Gastroesophageal sphincter (tissue), 4 donors: ENCODE measurements around the gene ZDHHC11. TPM values are rescaled to one million over a fixed set of nuclear protein-coding genes. Genes with fewer than 3 reads are reported as not detected.
"Not testable (repeated sequence)": the region's sequence is repeated elsewhere in the genome, so short reads cannot be mapped to it uniquely, and the experiment has no call there.

ENCODE experiments used
- ATAC-seq: fragments of 150-250 bp; one replicate; pipeline ENCODE4 v1.9.1; 2016; ENCODE audit warnings: mild to moderate bottlenecking, moderate library complexity
- H3K27ac ChIP-seq, 4 donors: fragments of 200-600 bp; sonication (generic) in 3 of 4; 1 replicate in 3 of 4; 2 replicates in 1 of 4; pipeline ENCODE4 v1.5.1; 2016 to 2019
- H3K27me3 ChIP-seq: fragments of 200-600 bp; sonication (generic); one replicate; pipeline ENCODE4 v1.5.1; 2019
- H3K36me3 ChIP-seq, 2 donors: fragments of 200-600 bp; sonication (generic); one replicate each; pipeline ENCODE4 v1.5.1; 2019; ENCODE audit warnings: control low read depth in 1 of 2
- H3K4me1 ChIP-seq, 3 donors: fragments of 200-600 bp; sonication (generic); 1 replicate in 2 of 3; 2 replicates in 1 of 3; pipeline ENCODE4 v1.5.1; 2016 to 2019; ENCODE audit warnings: control low read depth in 2 of 3
- H3K4me3 ChIP-seq, 2 donors: fragments of 200-600 bp; sonication (generic); one replicate each; pipeline ENCODE4 v1.5.1; 2019; ENCODE audit warnings: mild to moderate bottlenecking in 1 of 2, moderate library complexity in 1 of 2
- H3K9me3 ChIP-seq, 3 donors: fragments of 200-600 bp; sonication (generic); one replicate each; pipeline ENCODE4 v1.5.1; 2017 to 2019; ENCODE audit warnings: control low read depth in 2 of 3
- POLR2A ChIP-seq, 2 donors: fragments of 450-650 bp; IDR thresholded peaks; one replicate each; pipeline ENCODE4 v1.6.1; 2017; ENCODE audit warnings: antibody characterized with exemption in 2 of 2, mild to moderate bottlenecking in 2 of 2, moderate library complexity in 1 of 2
- WGBS, 2 donors: methylation state at CpG; one replicate each; pipeline ENCODE4 v1.1.5; 2018; ENCODE audit warnings: low coverage in 1 of 2; 5-methylcytosine and 5-hydroxymethylcytosine counted together
- total RNA-seq, 4 donors: library from RNA; depleted of rRNA; stranded (reverse); fragments of >200 nt; gene quantifications; one replicate each; pipeline ENCODE4 v1.1.0, GENCODE V29; 2016
- TF ChIP-seq, protein P1 (sequence below), 4 experiments: fragments of 200-600 bp in 2 of 4; fragments of 450-650 bp in 2 of 4; sonication (generic) in 1 of 4; IDR thresholded peaks; one replicate each; pipeline ENCODE4 v1.5.1; 2017 to 2019; ENCODE audit warnings: antibody characterized with exemption in 4 of 4, mild to moderate bottlenecking in 2 of 4, moderate library complexity in 2 of 4

ZDHHC11 gene
- total RNA-seq, 4 donors from 2014 or later: 2.3 to 19.1 (median 7.4) TPM

DNA sequence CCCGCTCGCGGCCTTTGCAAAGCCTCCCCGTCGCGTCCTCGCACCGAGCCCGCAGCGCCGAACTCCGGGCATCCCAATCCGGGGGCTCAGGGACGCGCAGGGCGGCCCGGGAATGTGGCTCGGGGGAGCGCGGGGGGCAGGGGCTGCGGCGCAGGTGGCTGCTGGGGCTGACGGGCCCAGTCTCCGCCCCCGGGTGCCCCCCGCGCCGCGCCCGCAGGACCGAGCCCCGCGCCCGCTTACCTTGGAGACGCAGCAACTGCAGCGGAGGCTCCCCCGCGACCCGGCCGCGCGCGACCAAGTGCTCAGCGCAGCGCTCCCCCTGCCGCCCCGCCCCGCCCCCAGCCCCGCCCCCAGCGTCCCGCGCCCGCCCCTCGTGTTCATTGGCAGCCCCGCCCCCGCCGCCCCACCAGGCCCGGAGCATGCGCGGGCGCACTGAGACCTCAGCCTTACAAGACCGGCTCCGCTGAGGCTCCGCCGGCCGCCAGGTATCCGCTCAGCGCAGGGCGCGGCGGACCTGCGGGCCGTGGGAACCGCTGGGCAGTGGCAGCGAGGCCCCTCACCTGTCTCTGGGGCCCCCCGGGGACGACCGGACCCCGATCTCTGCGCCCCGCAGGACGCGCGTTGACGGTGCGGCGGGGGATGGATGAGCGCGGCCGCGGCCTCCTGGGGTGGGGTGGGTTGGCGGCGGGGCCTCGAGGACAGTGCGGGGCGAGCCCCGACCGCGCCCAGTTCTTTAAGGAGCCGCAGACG is 66.2 kb downstream of the ZDHHC11 start, which contains the start of gene ZDHHC11B:
Gene ZDHHC11B, minus strand, starts transcription at position 302 of the 750 bp plus-strand sequence. CDS start 17,810 bp downstream, outside the sequence.
- H3K4me1 ChIP-seq: peaks cover 0 to 16% (median 4%) of the 10 kb centered on the region in 3 donors
- TF ChIP-seq, protein P1, sequence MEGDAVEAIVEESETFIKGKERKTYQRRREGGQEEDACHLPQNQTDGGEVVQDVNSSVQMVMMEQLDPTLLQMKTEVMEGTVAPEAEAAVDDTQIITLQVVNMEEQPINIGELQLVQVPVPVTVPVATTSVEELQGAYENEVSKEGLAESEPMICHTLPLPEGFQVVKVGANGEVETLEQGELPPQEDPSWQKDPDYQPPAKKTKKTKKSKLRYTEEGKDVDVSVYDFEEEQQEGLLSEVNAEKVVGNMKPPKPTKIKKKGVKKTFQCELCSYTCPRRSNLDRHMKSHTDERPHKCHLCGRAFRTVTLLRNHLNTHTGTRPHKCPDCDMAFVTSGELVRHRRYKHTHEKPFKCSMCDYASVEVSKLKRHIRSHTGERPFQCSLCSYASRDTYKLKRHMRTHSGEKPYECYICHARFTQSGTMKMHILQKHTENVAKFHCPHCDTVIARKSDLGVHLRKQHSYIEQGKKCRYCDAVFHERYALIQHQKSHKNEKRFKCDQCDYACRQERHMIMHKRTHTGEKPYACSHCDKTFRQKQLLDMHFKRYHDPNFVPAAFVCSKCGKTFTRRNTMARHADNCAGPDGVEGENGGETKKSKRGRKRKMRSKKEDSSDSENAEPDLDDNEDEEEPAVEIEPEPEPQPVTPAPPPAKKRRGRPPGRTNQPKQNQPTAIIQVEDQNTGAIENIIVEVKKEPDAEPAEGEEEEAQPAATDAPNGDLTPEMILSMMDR (IDR thresholded peaks at IDR 0.05): peak in 1 of 4 experiments; percentile 6
- TF ChIP-seq POLR2A (IDR thresholded peaks at IDR 0.05): peak in 1 of 2 donors; percentile 57
- peak within 1 kb of the TSS; percentile 61 to 74 for H3K4me3 ChIP-seq
- H3K27ac ChIP-seq: peak within 1 kb of the TSS; percentile 13 to 85 (median 82)
- WGBS, 2 donors: 0% methylated on average over 1 of the region's 101 CpGs; no CpG with 5 or more reads in 1 of the 2 donors
- not testable (repeated sequence) for H3K36me3 ChIP-seq, H3K9me3 ChIP-seq, H3K27me3 ChIP-seq
- peak; percentile 86 for ATAC-seq

DNA sequence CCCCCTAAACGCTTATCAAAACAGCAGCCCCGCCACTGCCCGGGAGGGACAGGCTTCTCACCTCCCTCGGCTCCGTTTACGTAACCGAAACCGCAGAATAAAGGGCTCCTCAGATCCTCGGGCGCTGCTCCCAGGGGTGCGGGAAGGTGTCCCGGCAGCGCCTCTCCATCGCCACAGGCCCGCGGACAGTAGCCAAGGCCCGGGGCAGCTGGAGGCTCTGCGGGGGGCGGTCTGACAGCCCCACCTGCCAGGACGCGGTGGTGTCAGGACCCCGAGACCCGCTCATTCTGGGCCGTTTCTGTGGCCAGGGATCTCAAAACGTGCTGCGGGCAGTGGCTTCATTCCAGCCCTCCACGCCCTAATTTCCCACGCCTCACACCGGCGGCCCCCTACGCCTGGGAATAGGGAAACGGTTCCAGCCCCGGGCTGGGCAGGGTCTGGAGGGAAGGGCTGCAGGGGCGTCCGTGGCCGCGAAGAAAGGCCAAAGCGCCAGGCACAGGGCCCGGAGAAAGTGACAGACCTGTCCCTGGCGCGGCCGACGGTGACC is 66.8 kb downstream of the ZDHHC11 start:
- H3K9me3 ChIP-seq, H3K27me3 ChIP-seq, H3K36me3 ChIP-seq: not testable (repeated sequence)
- Histone ChIP-seq H3K4me1 (peaks cover 0 to 16% (median 4%) of the 10 kb centered on the region in 3 donors), H3K4me3 (peak overlapping the region; percentile 61 to 74), H3K27ac (peak overlapping the region; percentile 13 to 85 (median 82))
- peak; percentile 19 for ATAC-seq
- WGBS, 2 donors: 3% methylated on average over 6 of the region's 43 CpGs; no CpG with 5 or more reads in 1 of the 2 donors

DNA sequence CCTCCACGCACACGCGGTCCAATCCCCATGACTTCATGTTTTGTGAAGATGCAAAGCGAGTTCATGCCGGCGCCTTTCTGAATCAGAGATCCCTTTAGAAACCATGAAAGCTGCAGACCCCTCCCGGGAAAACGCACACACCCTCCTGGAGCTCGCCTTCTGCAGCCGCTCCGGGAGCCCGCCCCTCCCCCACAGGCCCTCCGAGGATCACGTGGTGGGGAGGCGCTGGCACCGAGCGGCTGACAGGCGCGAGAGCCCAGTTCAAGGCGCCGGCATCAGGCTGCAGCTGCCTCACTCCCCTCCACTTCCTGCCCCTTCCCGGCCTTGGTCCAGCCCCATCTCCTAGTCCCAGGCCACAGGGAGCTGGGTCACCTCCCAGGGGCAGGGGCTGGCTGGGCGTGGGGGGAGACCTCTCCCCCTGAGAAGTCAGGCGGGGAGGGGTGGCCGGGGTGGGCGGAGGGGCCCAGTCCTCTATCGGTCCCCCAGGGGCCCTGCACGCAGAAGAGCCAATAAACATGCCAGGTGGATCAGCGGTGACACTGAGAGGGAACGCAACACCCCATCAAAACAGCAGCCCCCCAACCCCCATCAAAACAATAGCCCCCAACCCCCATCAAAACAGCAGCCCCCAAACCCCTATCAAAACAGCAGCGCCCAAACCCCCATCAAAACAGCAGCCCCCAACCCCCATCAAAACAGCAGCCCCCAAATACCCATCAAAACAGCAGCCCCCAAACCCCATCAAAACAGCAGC is 67.6 kb downstream of the ZDHHC11 start:
- not testable (repeated sequence) for H3K27me3 ChIP-seq, H3K36me3 ChIP-seq, H3K9me3 ChIP-seq
- WGBS, 2 donors: no CpG with 5 or more reads among the region's 31 CpGs
- TF ChIP-seq, protein P1 (IDR thresholded peaks at IDR 0.05): peak in 1 of 4 experiments; percentile 8
- Histone ChIP-seq H3K4me1 (peaks cover 0 to 16% (median 4%) of the 10 kb centered on the region in 3 donors), H3K4me3 (peak overlapping the region; percentile 11 to 74), H3K27ac (peak overlapping the region; percentile 34 to 85 (median 82))
- peak; percentile 64 for ATAC-seq

DNA sequence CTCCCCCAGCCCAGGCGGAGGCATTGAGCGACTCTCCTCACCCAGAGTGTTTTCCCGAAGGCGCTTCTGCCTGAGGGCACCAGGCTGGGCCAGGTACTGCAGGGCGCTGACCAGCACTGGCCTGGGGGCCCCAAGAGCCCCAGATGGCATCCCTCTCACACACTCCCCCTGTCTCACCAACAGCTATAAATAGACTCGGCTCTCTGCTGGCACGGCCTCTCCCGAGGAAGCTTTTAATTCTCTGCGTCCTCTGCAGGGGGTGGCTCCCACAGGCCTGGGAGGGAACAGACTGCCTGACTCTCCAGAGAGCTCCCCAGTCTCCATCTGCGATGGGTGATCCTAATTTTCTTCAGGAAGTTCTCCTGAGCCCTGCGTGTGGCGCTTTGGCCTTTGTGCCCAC is 68.4 kb downstream of the ZDHHC11 start:
- H3K4me3 ChIP-seq, H3K36me3 ChIP-seq, H3K9me3 ChIP-seq, H3K27ac ChIP-seq, H3K27me3 ChIP-seq: not testable (repeated sequence)
- WGBS, 2 donors: no CpG with 5 or more reads among the region's 12 CpGs
- peaks cover 0 to 16% (median 4%) of the 10 kb centered on the region in 3 donors for H3K4me1 ChIP-seq
- peak; percentile 12 for ATAC-seq

DNA sequence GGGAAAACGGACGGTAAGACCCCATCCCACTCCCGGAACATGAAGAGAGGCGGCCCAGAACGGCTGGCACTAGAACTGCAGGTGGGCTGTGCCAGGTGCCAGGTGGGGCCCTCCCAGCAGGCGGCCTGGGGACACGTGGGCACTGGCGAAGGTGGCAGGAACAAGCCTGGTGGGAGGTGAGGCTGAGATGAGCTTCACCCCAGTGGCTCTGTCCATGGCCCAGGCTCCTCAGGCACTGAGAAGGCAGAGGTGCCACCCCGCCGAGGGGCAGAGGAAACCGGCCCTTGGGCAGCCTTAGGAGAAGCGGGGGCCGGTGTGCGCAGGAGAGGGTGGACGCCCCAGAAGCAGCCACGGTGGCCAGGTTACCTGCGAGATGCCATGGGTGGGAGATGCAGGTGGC is 70.2 kb downstream of the ZDHHC11 start:
- not testable (repeated sequence) for ATAC-seq, H3K4me3 ChIP-seq, H3K27ac ChIP-seq, H3K27me3 ChIP-seq, H3K36me3 ChIP-seq, H3K9me3 ChIP-seq
- peaks cover 0 to 19% (median 4%) of the 10 kb centered on the region in 3 donors for H3K4me1 ChIP-seq
- 85 to 86% methylated on average over 4 to 17 of the region's 17 CpGs for WGBS, 2 donors

DNA sequence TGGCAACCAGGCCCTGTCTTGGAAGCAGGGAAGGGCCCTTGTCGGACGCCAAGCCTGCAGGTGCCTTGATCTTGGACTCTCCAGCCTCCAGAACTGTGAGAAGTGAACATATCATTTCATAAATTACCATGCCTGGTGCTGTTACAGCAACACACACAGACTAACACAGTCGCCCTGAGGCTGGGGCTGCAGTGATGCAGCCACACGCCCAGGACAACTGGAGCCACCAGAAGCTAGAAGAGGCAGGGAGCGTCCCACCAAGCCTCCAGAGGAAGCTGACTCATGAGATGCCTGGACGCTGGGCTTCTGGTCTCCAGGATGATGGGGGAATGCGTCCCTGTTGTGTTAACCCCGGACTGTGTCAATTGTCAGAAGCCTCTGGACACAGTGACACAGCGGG is 71.8 kb downstream of the ZDHHC11 start:
- H3K27me3 ChIP-seq, H3K9me3 ChIP-seq, H3K27ac ChIP-seq, H3K36me3 ChIP-seq, ATAC-seq, H3K4me3 ChIP-seq: not testable (repeated sequence)
- WGBS, 2 donors: no CpG with 5 or more reads among the region's 9 CpGs
- peaks cover 0 to 17% (median 0%) of the 10 kb centered on the region in 3 donors for H3K4me1 ChIP-seq

DNA sequence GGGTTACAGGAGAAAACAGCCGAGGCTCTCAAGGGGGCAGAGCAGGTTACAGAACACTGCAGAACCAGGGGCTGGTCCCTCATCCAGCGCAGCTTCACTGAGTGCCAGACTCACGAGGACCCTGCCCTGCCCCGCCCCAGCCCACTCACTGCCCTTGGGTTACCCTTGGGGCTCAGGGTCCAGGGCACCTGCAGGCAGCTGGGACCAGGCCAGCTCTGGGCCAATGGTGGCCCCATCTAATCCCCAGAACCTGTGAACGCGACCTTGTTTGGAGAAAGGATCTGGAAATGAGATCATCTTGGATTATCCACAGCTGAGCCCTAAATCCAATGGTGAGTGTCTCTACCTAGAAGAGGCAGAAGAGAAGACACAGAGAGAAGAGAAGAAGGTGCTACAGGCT is 72.4 kb downstream of the ZDHHC11 start:
- not testable (repeated sequence) for H3K4me3 ChIP-seq, H3K27me3 ChIP-seq, H3K36me3 ChIP-seq, H3K9me3 ChIP-seq, ATAC-seq, H3K27ac ChIP-seq
- peaks cover 0 to 19% (median 0%) of the 10 kb centered on the region in 3 donors for H3K4me1 ChIP-seq
- WGBS, 2 donors: no CpG with 5 or more reads among the region's 6 CpGs
